Right renal pelvis (tissue), 4 donors: ENCODE data around the gene ZNF397. TPM values are rescaled to one million over a fixed set of nuclear protein-coding genes. Genes with fewer than 3 reads are reported as not detected.
A peak's percentile ranks its signal among the peaks of the same experiment; 100 is the strongest.

Experiments
- DNase-seq, 4 donors: peaks; one replicate each; pipeline ENCODE4 v3.0.0-alpha.2; 2013; ENCODE audit warnings: low read depth in 4 of 4, low spot score in 3 of 4, missing footprints in 1 of 4
- polyA plus RNA-seq, 4 donors: library from polyadenylated mRNA; unstranded; fragments of 120-200 nt; gene quantifications; one replicate each; pipeline ENCODE4 v1.2.1, GENCODE V29; 2013; ENCODE audit not compliant: insufficient read length in 4 of 4

Gene ZNF397
- polyA plus RNA-seq, 4 donors: 45.4 to 58.2 (median 50.1) TPM

- peak; percentile 90 to 96 (median 90) for DNase-seq
Observed at GRCh38 chr18:35290094-35290735, 49.4 kb downstream of the ZNF397 start, which contains the start of gene ZSCAN30. TSS of gene ZSCAN30 (minus strand) at chr18:35290229. CDS start at chr18:35264352, 25,877 bp downstream.

- no peak for DNase-seq
Observed at GRCh38 chr18:35291166-35291565, 50.3 kb downstream of the ZNF397 start.

- no peak for DNase-seq
Observed at GRCh38 chr18:35296060-35296459, 55.2 kb downstream of the ZNF397 start.

GRCh38 chr18:35303610-35304009 lies 62.8 kb downstream of the ZNF397 start:
- no peak for DNase-seq

GRCh38 chr18:35306588-35307250 lies 65.9 kb downstream of the ZNF397 start:
- no peak for DNase-seq

Other genes with a start within 250 kb of the ZNF397 start
- 10 to 100 TPM; 28.4 to 32.2 (median 30.4) TPM for gene MAPRE2, start 199.6 kb upstream of the ZNF397 start, polyA plus RNA-seq
- gene ZSCAN30, start 49.2 kb downstream of the ZNF397 start, polyA plus RNA-seq: 10 to 100 TPM; 32.7 to 42.5 (median 37.1) TPM
- 10 to 100 TPM; 69.1 to 86.9 (median 85.6) TPM for gene ZNF24, start 103.4 kb downstream of the ZNF397 start, polyA plus RNA-seq
- gene ZNF396, start 136.3 kb downstream of the ZNF397 start, polyA plus RNA-seq: 1 to 10 TPM; 6.1 to 8.1 (median 6.8) TPM